ENCODE measurements around the gene PTPN2.
A peak's percentile ranks its signal among the peaks of the same experiment; 100 is the strongest.
"Not testable (repeated sequence)": the region's sequence is repeated elsewhere in the genome, so short reads cannot be mapped to it uniquely, and the experiment has no call there.

The PTPN2 gene

DNA sequence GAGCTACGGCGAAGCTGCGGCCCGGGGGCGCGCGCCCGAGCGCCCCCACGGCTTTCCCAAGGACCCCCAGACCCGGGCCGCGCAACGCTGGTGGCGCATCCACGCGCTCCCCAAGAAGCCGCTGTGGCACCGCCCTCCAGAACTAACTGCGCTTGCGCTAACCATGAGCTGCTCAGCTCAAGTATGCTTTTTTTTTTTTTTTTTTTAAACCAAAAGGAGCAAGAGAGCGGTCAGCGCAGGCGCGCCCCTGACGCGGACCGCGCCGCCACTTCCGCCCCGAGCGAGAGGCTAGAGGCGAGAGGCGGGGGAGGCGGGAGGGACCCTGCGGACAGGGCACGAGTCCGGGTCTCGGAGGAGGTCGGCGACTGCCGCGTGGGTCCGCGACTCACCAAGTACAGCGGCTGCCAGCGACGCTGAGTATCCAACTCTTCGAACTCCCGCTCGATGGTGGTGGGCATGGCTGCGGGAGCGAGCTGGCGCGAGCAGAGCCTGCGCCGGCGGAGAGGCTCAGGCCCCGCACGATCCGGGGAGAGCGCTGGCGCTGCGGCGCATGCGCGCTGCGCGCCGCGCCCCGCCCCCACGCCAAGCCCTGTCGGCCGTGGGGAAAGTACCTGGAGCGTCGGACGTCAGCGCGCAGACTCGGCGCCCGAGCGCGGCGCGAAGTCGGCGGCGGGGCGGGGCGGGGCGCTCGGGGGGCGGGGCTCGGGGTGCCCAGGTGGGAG is at the start of gene PTPN2:
TSS of gene PTPN2 (minus strand) at position 554 of the 722 bp plus-strand sequence. CDS start at position 458, 96 bp downstream.
- peak; percentile 90 to 99 (median 98) for DNase-seq

DNA sequence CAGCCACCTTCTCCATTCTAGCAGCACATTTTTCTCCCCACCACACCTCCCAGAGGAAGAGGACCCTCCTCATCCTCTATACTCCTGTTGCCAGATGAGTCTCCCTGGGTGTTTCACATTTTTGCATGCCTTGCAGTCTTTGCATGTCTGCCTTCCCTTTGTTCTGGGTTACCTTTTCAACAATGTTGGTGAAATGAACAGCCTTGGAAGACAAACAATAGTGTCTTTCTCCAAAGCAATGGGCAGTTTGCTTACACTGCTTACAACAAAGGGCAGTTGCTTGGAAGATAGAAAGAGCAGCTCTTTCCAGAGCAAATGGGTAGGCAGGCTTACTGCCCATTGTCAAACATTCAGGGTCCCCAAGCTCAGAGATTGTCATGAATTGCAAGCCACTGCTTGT is 49.3 kb upstream of the PTPN2 start:
- DNase-seq: no peak

DNA sequence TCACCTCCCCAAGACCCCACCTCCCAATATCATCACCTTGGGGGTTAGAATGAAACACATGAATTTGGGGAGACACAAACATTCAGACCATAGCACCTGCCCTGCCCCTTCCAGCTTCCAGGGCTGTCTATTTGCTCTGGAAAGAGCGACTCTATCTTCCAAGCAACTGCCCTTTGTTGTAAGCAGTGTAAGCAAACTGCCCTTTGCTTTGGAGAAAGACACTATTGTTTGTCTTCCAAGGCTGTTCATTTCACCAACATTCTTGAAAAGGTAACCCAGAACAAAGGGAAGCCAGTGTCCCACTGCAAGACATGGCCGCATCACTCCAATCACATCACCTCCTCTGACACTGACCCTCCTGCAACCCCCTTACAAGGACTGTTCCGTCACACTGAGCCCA is 46.9 kb upstream of the PTPN2 start:
- DNase-seq: no peak

DNA sequence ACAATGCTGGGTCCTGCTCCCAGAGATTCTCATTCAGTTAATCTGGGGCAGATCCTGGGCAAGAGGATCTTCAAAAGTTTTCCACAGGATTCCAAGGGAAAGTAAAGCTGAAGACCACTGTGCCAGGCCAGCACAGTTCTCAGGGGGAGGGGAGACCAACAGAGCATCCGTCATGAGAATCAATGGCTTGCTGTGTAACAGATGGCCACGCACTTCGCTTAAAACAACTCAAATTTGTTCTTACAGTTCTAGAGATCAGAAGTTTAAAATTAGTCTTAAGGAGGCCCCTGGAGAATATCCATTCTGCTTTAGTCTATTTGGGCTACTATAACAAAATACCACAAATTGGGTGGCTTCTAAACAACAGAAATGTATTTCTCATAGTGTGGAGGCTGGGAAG is 46.3 kb upstream of the PTPN2 start:
- no peak for DNase-seq

- DNase-seq: no peak
Measured at GRCh38 chr18:12929477-12930083, 45.5 kb upstream of the PTPN2 start.

- DNase-seq: no peak
Measured at GRCh38 chr18:12928641-12929040, 44.6 kb upstream of the PTPN2 start.

DNA sequence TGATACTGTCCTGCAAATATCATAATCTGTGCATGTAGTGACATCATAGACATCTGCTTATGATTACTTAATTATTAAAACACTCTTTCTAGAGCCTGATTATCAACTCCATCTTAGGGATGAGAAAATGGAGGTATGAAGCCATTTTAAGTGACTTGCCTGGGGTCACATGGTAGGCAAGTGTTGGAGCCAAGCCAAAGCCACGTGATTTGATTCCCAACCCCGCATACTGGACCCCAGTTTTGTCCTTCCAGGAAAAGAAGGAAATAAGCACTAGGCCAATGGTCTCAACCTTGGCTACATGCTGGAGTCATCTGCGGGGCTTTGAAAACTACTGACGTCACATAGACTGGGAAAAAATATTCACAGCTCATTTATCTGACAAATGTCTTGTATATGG is 44.2 kb upstream of the PTPN2 start:
- no peak for DNase-seq

DNA sequence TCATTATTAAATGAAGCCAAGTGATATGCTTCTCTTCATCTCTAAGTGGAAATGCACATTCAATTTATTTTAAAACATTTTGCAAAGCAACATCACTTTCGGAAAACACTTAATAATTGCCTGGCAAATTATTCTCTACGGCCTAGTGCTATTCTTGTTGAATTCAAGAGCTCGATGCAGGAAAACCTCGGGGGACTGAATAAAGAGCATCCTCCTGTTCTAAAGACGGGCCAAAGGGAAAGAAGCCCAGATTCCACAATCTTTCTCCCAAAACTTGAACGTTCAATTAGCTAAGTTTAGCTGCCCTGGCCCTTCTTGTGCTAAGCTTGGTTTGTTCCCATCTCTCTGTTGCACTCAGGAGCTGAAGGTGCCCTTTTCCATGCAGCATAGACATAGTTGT is 40.6 kb upstream of the PTPN2 start:
- DNase-seq: no peak

- DNase-seq: no peak
Measured at GRCh38 chr18:12922266-12922665, 38.2 kb upstream of the PTPN2 start.

DNA sequence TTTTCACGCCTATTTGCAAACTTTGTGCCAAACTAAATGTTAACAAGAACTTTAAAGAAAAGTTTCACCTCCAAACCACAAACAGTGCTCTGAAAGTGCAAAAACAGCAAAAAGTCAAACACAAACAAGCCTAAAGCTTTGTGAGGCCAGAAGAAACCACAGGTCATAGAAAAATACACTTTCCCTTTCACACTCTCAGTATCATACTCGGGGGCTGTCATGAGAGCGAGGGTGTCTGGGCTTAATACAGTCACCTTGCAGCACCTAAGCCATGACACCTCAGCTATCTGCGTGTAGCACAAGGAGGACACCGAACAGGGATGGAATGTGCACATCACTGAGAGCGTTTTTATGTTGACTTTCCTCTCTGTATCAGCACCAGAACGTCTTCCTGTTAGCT is 37.1 kb upstream of the PTPN2 start:
- DNase-seq: no peak

GRCh38 chr18:12911929-12912703 is 28.1 kb upstream of the PTPN2 start:
- DNase-seq: no peak

GRCh38 chr18:12911025-12911928 is 27.2 kb upstream of the PTPN2 start:
- no peak for DNase-seq

DNA sequence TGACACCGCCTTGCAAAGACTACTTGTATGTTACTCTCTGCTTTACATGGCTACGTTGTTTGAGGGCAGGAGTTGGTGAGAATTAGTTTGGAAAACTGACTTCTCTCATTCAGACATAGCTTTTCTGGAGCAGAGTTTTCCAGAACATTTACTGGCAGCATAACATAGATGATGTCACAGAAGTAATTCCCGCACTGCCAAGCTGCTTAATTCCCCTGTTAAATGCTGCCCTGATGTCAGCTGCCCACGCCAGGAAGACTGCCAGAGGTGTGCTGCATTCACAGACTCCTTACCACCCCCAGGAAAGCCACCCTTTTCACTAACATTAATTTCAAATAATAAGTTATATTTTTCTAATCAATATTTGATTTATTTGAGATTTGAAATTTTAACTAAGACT is 24.7 kb upstream of the PTPN2 start:
- no peak for DNase-seq

DNA sequence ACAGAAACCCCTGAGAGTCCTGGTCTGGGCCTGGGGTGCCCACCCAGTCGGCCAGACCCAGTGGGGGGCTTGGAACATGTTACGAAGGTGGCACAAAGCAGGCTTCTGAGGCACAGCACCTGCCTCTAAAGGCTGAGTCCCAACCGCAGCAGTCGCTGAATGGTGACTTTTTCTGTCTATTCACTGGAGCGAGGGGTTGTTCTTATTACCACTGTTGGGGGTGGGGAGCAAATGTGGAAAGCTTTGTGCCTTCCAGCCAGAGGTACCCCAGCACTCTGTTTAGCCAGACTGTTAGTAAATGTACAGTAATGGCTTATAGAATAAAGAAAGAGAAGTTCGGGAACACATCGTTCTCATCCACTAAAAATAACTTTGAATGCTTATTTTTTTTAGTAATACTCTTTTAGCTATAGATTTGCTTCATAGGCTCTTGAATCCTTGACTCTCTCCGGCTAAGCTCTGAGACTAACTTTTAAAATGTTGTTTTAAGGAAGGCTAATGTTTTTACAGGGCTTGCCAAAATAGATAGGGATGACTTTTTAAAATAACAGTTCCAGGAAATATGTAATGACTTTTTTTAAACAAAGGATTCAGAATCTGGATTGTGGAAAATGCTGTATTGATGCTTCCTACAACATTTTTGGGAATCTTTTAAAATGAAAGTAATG is 23.4 kb upstream of the PTPN2 start:
- DNase-seq: no peak

GRCh38 chr18:12906773-12907172 is 22.7 kb upstream of the PTPN2 start:
- DNase-seq: no peak

- DNase-seq: no peak
Measured at GRCh38 chr18:12906119-12906518, 22.1 kb upstream of the PTPN2 start.

DNA sequence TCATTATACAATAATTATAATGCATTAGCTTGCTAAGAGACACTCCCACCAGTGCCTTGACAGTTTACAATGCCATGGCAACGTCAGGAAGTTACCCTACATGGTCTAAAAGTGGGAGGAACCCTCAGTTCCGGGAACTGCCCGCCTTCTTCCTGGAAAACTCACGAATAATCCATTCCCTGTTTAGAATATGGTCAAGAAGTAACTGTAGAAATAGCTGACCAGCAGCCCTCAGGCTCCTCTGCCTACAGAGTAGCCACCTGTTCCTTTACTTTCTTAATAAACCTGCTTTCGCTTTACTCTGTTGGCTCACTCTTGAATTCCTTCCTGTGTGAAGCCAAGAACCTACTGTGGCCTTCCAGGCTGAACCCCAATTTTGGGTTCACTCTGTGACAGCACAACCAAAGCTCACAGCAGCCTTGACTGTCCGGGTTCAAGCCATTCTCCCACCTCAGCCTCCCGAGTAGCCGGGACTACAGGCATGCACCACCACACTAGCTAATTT is 20.0 kb upstream of the PTPN2 start:
- no peak for DNase-seq

DNA sequence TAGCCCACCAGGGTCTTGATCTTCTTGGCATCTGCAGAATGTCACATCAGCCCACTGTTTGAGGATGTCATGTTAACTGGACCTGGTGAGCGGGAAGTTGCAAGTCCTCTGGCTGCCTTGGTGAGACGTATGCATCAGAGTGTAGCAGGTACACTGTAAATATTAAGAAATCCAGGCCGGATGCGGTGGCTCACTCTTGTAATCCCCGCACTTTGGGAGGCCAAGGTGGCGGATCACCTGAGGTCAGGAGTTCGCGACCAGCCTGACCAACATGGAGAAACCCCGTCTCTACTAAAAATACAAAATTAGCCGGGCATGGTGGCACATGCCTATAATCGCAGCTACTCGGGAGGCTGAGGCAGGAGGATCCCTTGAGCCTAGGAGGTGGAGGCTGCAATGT is 17.2 kb upstream of the PTPN2 start:
- not testable (repeated sequence) for DNase-seq

GRCh38 chr18:12896784-12897333 is 12.8 kb upstream of the PTPN2 start:
- DNase-seq: not testable (repeated sequence)

- DNase-seq: no peak
Measured at GRCh38 chr18:12895626-12896025, 11.6 kb upstream of the PTPN2 start.

- DNase-seq: no peak
Measured at GRCh38 chr18:12895014-12895413, 11.0 kb upstream of the PTPN2 start.

- DNase-seq: no peak
Measured at GRCh38 chr18:12891561-12891960, 7.5 kb upstream of the PTPN2 start.
